ENCODE results near the gene AKR7A2. TPM values are rescaled to one million over a fixed set of nuclear protein-coding genes. Genes with fewer than 3 reads are reported as not detected.
"Not testable (repeated sequence)": the region's sequence is repeated elsewhere in the genome, so short reads cannot be mapped to it uniquely, and the experiment has no call there.

The AKR7A2 gene
- total and polyA plus RNA-seq, 2 donors (not counting 1 experiment from before 2014, with no cell fraction given): 31.3 to 63.6 TPM

GRCh38 chr1:19273106-19273843 lies 38.7 kb downstream of the AKR7A2 start:
- Histone ChIP-seq H3K9ac (ENCODE audit: insufficient read depth, low read length) (no peak overlapping the region), H3K4me3 (replicated peaks in 1 of 4; ENCODE audit: control extremely low read depth in 1 of 4, insufficient read depth in 1 of 4, low read depth in 3 of 4, low read length in 4 of 4) (no peak overlapping the region), H3K9me3 (ENCODE audit: control insufficient read depth, insufficient read depth, low read depth, low read length) (no peaks in the 10 kb centered on the region), H3K79me2 (ENCODE audit: control insufficient read depth, insufficient read depth, low read length) (no peaks in the 10 kb centered on the region), H3K4me1 (ENCODE audit: control insufficient read depth, extremely low read depth, insufficient read depth, low read length) (no peaks in the 10 kb centered on the region), H3K27ac (ENCODE audit: insufficient read depth, low read length) (no peak overlapping the region), H3K27me3 (ENCODE audit: control insufficient read depth, insufficient read depth, low read length) (no peaks in the 10 kb centered on the region), H2AFZ (ENCODE audit: low read length) (no peak overlapping the region), H3K4me2 (ENCODE audit: extremely low read depth, insufficient read depth, low read length) (no peak overlapping the region), H3K36me3 (ENCODE audit: control insufficient read depth, insufficient read depth, low read length) (no peaks in the 10 kb centered on the region), H4K20me1 (ENCODE audit: control insufficient read depth, extremely low read depth, insufficient read depth, low read length) (no peaks in the 10 kb centered on the region)
- DNase-seq (ENCODE audit: low read depth in 2 of 2): no peak
- TF ChIP-seq EZH2 (IDR thresholded peaks at IDR 0.05; ENCODE audit: low read length, missing control alignments): no peak
- no peak for TF ChIP-seq CTCF (conservative IDR thresholded peaks at IDR 0.05 in 1 of 2, IDR thresholded peaks at IDR 0.05 in 1 of 2; ENCODE audit: low read depth in 1 of 2, low read length in 2 of 2)

GRCh38 chr1:19272064-19272463 lies 39.9 kb downstream of the AKR7A2 start:
- H3K4me2 ChIP-seq (ENCODE audit: extremely low read depth, insufficient read depth, low read length): no peak overlapping the region
- no peaks in the 10 kb centered on the region for H3K79me2 ChIP-seq (ENCODE audit: control insufficient read depth, insufficient read depth, low read length)
- TF ChIP-seq CTCF (conservative IDR thresholded peaks at IDR 0.05 in 1 of 2, IDR thresholded peaks at IDR 0.05 in 1 of 2; ENCODE audit: low read depth in 1 of 2, low read length in 2 of 2): no peak
- TF ChIP-seq EZH2 (IDR thresholded peaks at IDR 0.05; ENCODE audit: low read length, missing control alignments): no peak
- H3K9ac ChIP-seq (ENCODE audit: insufficient read depth, low read length): no peak overlapping the region
- H3K36me3 ChIP-seq (ENCODE audit: control insufficient read depth, insufficient read depth, low read length): no peaks in the 10 kb centered on the region
- no peaks in the 10 kb centered on the region for H4K20me1 ChIP-seq (ENCODE audit: control insufficient read depth, extremely low read depth, insufficient read depth, low read length)
- H3K4me1 ChIP-seq (ENCODE audit: control insufficient read depth, extremely low read depth, insufficient read depth, low read length): no peaks in the 10 kb centered on the region
- no peak overlapping the region for H3K27ac ChIP-seq (ENCODE audit: insufficient read depth, low read length)
- no peak overlapping the region for H2AFZ ChIP-seq (ENCODE audit: low read length)
- H3K4me3 ChIP-seq (replicated peaks in 1 of 4; ENCODE audit: control extremely low read depth in 1 of 4, insufficient read depth in 1 of 4, low read depth in 3 of 4, low read length in 4 of 4): no peak overlapping the region
- no peaks in the 10 kb centered on the region for H3K27me3 ChIP-seq (ENCODE audit: control insufficient read depth, insufficient read depth, low read length)
- no peak for DNase-seq (ENCODE audit: low read depth in 2 of 2)
- H3K9me3 ChIP-seq (ENCODE audit: control insufficient read depth, insufficient read depth, low read depth, low read length): no peaks in the 10 kb centered on the region

- H4K20me1 ChIP-seq (ENCODE audit: control insufficient read depth, extremely low read depth, insufficient read depth, low read length); H3K9me3 ChIP-seq (ENCODE audit: control insufficient read depth, insufficient read depth, low read depth, low read length); H3K4me2 ChIP-seq (ENCODE audit: extremely low read depth, insufficient read depth, low read length); H3K4me3 ChIP-seq (replicated peaks in 1 of 4; ENCODE audit: control extremely low read depth in 1 of 4, insufficient read depth in 1 of 4, low read depth in 3 of 4, low read length in 4 of 4); H3K27ac ChIP-seq (ENCODE audit: insufficient read depth, low read length); H3K79me2 ChIP-seq (ENCODE audit: control insufficient read depth, insufficient read depth, low read length); DNase-seq (ENCODE audit: low read depth in 2 of 2); H2AFZ ChIP-seq (ENCODE audit: low read length); H3K27me3 ChIP-seq (ENCODE audit: control insufficient read depth, insufficient read depth, low read length); H3K9ac ChIP-seq (ENCODE audit: insufficient read depth, low read length); H3K36me3 ChIP-seq (ENCODE audit: control insufficient read depth, insufficient read depth, low read length); H3K4me1 ChIP-seq (ENCODE audit: control insufficient read depth, extremely low read depth, insufficient read depth, low read length): not testable (repeated sequence)
Measured at GRCh38 chr1:19270343-19270730, 41.6 kb downstream of the AKR7A2 start.

Measured in fibroblast of lung (primary cell).